ENCODE data around the gene IL17RA.

DNA sequence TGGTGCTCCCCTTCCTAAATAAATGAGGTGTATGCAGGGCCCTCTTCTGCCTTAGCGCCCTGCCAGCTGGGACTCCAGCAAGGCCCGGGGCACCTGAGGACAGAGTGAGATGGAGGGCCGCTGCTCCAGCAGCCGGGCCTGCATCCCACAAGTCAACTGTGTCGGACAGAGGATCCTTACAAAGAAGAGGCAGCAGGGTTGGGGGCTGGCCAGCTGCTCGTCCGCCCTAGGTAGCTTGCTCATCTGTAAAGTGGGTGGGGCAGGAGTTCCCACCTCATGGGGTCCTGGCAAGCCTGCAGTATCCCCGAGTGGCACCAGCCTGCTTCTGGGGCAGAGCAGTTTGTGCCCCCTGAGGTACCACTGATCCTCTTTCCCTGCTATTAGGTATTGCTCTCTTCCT is 28.8 kb downstream of the IL17RA start:
- TF ChIP-seq EZH2 (IDR thresholded peaks at IDR 0.05; ENCODE audit: insufficient read depth, low read length), result no peak
- TF ChIP-seq, protein P1, sequence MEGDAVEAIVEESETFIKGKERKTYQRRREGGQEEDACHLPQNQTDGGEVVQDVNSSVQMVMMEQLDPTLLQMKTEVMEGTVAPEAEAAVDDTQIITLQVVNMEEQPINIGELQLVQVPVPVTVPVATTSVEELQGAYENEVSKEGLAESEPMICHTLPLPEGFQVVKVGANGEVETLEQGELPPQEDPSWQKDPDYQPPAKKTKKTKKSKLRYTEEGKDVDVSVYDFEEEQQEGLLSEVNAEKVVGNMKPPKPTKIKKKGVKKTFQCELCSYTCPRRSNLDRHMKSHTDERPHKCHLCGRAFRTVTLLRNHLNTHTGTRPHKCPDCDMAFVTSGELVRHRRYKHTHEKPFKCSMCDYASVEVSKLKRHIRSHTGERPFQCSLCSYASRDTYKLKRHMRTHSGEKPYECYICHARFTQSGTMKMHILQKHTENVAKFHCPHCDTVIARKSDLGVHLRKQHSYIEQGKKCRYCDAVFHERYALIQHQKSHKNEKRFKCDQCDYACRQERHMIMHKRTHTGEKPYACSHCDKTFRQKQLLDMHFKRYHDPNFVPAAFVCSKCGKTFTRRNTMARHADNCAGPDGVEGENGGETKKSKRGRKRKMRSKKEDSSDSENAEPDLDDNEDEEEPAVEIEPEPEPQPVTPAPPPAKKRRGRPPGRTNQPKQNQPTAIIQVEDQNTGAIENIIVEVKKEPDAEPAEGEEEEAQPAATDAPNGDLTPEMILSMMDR (IDR thresholded peaks at IDR 0.05; ENCODE audit: insufficient read depth, low read depth, low read length), result no peak

Data from astrocyte (in vitro differentiated cells and primary cell).